Neural crest cell (in vitro differentiated cells): ENCODE data around the gene TRIM51G. TPM values are rescaled to one million over a fixed set of nuclear protein-coding genes. Genes with fewer than 3 reads are reported as not detected.
"Not testable (repeated sequence)": the region's sequence is repeated elsewhere in the genome, so short reads cannot be mapped to it uniquely, and the experiment has no call there.

Experiments
- DNase-seq: peaks from one replicate; pipeline ENCODE4 v3.0.0; 2021; ENCODE audit warnings: low read depth, mixed read lengths, low spot score
- H3K27ac Mint-ChIP-seq: one replicate; pipeline ENCODE4 v1.8.0; 2021; ENCODE audit warnings: mild to moderate bottlenecking, mixed read lengths; ENCODE audit not compliant: unreplicated experiment
- H3K27me3 Mint-ChIP-seq: 2 replicates; pipeline ENCODE4 v1.8.0; 2021; ENCODE audit warnings: low read depth, mild to moderate bottlenecking, mixed read lengths
- H3K36me3 Mint-ChIP-seq: 2 replicates; pipeline ENCODE4 v1.8.0; 2021; ENCODE audit warnings: low read depth, mild to moderate bottlenecking, mixed read lengths
- H3K4me1 Mint-ChIP-seq: 2 replicates; pipeline ENCODE4 v1.8.0; 2021; ENCODE audit warnings: mixed read lengths
- H3K4me3 Mint-ChIP-seq: one replicate; pipeline ENCODE4 v1.8.0; 2021; ENCODE audit warnings: mild to moderate bottlenecking, mixed read lengths
- H3K9me3 Mint-ChIP-seq: 2 replicates; pipeline ENCODE4 v1.8.0; 2021; ENCODE audit warnings: mixed read lengths
- long read RNA-seq: library from polyadenylated mRNA; unstranded; transcript quantifications from one replicate; pipeline ENCODE4 v2.0.0, GENCODE V29; 2020
- total RNA-seq: library from RNA; stranded (reverse); gene quantifications from 2 replicates; pipeline ENCODE4 v1.2.1, GENCODE V29; 2021

TRIM51G gene, protein sequence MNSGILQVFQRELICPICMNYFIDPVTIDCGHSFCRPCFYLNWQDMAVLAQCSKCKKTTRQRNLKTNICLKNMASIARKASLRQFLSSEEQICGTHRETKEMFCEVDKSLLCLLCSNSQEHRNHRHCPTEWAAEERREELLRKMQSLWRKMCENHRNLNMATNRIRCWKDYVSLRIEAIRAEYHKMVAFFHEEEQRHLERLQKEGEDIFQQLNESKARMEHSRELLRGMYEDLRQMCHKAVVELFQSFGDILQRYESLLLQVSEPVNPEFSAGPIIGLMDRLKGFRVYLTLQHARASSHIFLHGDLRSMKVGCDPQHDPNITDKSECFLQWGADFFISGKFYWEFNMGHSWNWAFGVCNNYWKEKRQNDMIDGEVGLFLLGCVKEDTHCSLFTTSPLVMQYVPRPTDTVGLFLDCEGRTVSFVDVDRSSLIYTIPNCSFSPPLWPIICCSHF
- not detected in 2 replicates for total RNA-seq
- long read RNA-seq = 0 reads

DNA sequence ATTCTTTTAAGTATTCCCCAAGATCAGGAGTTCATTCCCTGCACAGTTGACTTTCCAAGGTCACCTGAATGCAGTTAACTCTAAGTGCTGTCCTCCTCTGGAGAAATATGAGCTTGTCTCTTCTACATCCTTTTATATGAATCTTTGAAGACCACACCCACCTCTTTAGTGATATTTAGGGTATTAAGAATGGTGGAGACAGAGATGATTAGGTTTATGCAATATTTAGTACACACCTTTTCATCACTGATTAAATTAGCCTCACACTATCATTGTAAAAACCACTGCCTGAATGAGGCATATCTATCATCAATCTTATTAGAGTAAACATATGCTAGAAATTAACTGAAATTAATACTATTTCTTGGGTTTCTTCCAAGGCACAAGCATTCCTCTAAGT is at the start of gene TRIM51G:
Gene TRIM51G, minus strand, starts transcription at position 101 of the 400 bp plus-strand sequence. CDS start 2,190 bp downstream, outside the sequence.
- H3K4me1 Mint-ChIP-seq, H3K27me3 Mint-ChIP-seq, H3K9me3 Mint-ChIP-seq, H3K36me3 Mint-ChIP-seq, DNase-seq, H3K4me3 Mint-ChIP-seq, H3K27ac Mint-ChIP-seq: not testable (repeated sequence)

DNA sequence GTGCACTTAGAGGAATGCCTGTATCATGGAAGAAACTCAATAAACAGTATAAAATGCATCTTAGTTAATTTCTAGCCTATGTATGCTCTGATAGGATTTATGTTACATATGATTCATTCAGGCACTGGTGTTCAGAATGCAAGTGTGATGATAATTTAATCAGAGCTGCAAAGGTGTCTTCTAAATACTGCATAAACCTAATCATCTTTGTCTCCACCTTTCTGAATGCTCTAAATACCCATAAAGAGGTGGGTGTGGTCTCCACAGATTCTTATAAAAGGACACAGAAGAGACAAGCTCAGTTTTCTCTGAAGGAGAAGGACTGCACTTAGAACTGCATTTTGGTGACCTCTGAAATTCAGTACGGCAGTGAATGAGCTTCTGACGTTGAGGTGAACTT is 44.8 kb upstream of the TRIM51G start, which contains the start of gene TRIM49B:
Gene TRIM49B, plus strand, starts transcription at position 301 of the 400 bp plus-strand sequence. CDS start 2,777 bp downstream, outside the sequence.
- H3K27me3 Mint-ChIP-seq, H3K27ac Mint-ChIP-seq, DNase-seq, H3K36me3 Mint-ChIP-seq, H3K9me3 Mint-ChIP-seq, H3K4me3 Mint-ChIP-seq, H3K4me1 Mint-ChIP-seq: not testable (repeated sequence)

DNA sequence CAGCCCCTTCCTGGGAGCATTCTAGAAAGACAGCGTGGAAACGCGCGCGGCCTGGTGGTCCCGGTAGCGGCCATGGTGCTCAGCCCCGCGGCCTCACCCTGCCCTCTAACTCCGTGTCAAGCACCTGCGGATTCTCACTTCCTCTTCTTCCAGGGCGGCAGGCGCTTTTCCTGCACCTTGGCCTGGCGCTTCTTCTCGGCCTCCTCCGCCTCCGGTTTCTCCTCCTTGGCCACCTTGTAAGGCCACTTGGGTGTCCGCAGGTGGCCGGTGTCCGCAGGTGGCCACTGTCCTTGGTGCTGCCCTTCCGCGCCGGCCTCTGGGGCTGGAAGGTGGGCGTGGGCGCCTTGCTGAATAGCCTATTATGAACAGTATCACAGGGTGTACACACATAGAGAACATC is 15.1 kb downstream of the TRIM51G start:
- H3K36me3 Mint-ChIP-seq, H3K27ac Mint-ChIP-seq, H3K4me3 Mint-ChIP-seq, DNase-seq, H3K27me3 Mint-ChIP-seq, H3K4me1 Mint-ChIP-seq, H3K9me3 Mint-ChIP-seq: not testable (repeated sequence)

DNA sequence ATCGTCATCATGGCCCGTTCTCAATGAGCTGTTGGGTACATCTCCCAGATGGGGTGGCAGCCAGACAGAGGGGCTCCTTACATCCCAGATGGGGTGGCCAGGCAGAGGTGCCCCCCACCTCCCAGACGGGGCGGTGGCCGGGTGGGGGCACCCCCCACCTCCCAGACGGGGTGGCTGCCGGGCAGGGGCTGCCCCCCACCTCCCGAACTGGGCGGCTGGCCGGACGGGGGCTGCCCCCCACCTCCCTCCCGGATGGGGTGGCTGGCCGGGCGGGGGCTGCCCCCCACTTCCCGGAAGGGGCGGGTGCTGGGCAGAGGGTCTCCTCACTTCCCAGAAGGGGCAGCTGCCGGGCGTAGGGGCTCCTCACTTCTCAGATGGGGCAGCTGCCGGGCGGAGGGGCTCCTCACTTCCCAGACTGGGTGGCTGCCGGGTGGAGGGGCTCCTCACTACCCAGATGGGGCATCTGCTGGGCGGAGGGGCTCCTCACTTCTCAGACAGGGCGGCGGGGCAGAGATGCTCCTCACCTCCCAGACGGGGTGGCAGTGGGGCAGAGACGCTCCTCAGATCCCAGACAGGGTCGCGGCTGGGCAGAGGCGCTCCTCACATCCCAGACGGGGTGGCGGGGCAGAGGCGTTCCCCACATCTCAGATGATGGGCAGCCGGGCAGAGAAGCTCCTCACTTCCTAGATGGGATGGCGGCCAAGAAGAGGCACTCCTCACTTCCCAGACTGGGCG is 28.2 kb downstream of the TRIM51G start:
- H3K4me3 Mint-ChIP-seq, H3K27me3 Mint-ChIP-seq, H3K36me3 Mint-ChIP-seq, H3K4me1 Mint-ChIP-seq, DNase-seq, H3K27ac Mint-ChIP-seq: not testable (repeated sequence)
- peaks cover 12% of the 10 kb centered on the region for H3K9me3 Mint-ChIP-seq

DNA sequence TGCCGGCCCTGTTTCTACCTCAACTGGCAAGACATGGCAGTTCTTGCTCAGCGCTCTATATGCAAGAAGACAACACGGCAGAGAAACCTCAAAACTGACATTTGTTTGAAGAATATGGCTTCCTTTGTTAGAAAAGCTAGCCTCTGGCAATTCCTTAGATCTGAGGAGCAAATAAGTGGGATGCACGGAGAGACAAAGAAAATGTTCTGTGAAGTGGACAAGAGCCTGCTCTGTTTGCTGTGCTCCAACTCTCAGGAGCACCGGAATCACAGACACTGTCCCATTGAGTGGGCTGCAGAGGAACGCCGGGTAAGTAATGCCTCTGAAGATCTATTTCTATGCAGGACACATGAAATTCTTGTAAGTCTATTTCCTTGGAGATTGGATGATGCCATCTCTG is 37.9 kb downstream of the TRIM51G start:
- not testable (repeated sequence) for H3K4me1 Mint-ChIP-seq, H3K36me3 Mint-ChIP-seq, H3K27ac Mint-ChIP-seq, DNase-seq, H3K9me3 Mint-ChIP-seq, H3K27me3 Mint-ChIP-seq, H3K4me3 Mint-ChIP-seq

Other genes starting within 250 kb of the TRIM51G start
- 0.32 TPM in 1 of 2 replicates, not detected in the other for gene TRIM49B, start 44.9 kb upstream of the TRIM51G start, total RNA-seq
- gene TRIM64C, start 75.2 kb upstream of the TRIM51G start, total RNA-seq = not detected in 2 replicates
- not detected in 2 replicates for gene FOLH1, start 224.7 kb upstream of the TRIM51G start, total RNA-seq